GM13976 (cell line): Measurements from ENCODE around the gene ABL2.
"Not testable (repeated sequence)": the region's sequence is repeated elsewhere in the genome, so short reads cannot be mapped to it uniquely, and the experiment has no call there.

Experiments used
- DNase-seq: peaks from one replicate; pipeline ENCODE4 v3.0.0; 2012; ENCODE audit warnings: low spot score
- CTCF ChIP-seq: IDR thresholded peaks from 2 replicates; pipeline ENCODE4 v1.5.1; 2012; ENCODE audit warnings: borderline replicate concordance, mild to moderate bottlenecking; ENCODE audit not compliant: insufficient read depth; ENCODE audit errors: extremely low read depth, missing control alignments, control extremely low read depth
- in situ Hi-C: fragments of 300-500 bp; cut with MboI; formaldehyde crosslinking; loops from one replicate; pipeline ENCODE4 v1.12.0; 2022; ENCODE audit warnings: low sequenced_read_pairs, mixed read lengths, inconsistent platforms; ENCODE audit not compliant: unreplicated experiment

The ABL2 gene

DNA sequence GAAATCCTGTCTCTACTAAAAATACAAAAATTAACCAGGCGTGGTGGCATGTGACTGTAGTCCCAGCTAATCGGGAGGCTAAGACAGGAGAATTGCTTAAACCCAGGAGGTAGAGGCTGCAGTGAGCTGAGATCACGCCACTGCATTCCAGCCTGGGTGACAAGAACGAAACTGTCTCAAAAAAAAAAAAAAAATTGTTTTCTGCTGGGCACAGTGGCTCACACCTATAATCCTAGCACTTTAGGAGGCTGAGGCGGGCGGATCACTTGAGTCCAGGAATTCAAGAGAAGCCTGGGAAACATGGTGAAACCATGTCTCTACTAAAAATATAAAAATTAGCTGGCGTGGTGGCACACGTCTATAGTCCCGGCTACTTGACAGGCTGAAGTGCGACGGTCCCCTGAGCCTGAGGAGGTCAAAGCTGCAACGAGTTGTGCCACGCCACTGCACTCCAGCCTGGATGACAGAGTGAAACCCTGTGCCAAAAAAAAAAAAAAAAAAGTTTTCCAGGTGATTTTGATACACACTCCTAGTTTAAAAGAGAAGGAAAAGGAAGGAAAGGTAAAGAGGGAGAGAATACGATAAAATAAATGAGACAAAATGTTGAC lies 31.7 kb downstream of the ABL2 start:
- no peak for DNase-seq
- in situ Hi-C loops, result no loop called here
- no peak for TF ChIP-seq CTCF

GRCh38 chr1:179195857-179196256 lies 33.6 kb downstream of the ABL2 start:
- DNase-seq, in situ Hi-C loops: not testable (repeated sequence)

DNA sequence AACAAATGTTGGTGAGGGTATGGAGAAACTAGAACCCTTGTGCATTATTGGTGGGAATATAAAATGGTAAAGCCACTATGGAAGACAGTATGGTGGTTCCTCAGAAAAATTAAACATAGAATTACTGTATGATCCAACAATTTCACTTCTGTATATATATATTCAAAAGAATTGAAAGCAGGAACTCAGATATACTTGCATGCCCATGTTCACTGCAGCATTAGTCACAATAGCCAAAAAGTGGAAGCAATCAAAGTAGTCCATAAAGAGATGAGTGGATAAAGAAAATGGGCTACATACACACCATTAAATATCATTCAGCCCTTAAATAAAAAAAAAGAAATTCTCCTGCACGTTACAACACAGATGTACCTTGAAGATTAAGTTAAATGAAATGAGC lies 34.1 kb downstream of the ABL2 start:
- TF ChIP-seq CTCF, result no peak
- in situ Hi-C loops, result no loop called here
- DNase-seq, result no peak

DNA sequence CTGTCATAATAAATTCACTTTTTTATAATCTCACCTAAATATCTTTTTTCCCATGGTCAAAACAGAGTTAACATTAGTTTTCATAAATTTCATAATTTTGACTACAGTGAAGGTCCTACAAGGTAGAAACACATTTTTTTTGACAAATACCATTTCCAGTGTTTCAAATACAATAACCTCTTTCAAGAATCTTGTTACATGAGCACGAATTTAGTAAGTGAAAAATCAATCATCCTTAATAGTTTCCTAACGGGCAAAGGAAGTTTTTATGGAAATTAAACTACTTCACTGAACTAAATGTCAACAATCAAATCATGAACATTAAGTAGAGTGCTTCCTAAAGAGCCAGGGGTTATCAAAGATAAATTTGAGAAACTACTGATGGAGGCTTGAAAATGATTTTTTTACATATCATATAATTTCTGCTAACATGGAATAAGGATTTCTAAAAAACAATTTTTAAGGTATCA lies 35.4 kb downstream of the ABL2 start:
- TF ChIP-seq CTCF, result no peak
- DNase-seq, result no peak
- in situ Hi-C loops, result no loop called here

GRCh38 chr1:179190861-179191260 lies 38.6 kb downstream of the ABL2 start:
- no peak for DNase-seq
- in situ Hi-C loops, result no loop called here

DNA sequence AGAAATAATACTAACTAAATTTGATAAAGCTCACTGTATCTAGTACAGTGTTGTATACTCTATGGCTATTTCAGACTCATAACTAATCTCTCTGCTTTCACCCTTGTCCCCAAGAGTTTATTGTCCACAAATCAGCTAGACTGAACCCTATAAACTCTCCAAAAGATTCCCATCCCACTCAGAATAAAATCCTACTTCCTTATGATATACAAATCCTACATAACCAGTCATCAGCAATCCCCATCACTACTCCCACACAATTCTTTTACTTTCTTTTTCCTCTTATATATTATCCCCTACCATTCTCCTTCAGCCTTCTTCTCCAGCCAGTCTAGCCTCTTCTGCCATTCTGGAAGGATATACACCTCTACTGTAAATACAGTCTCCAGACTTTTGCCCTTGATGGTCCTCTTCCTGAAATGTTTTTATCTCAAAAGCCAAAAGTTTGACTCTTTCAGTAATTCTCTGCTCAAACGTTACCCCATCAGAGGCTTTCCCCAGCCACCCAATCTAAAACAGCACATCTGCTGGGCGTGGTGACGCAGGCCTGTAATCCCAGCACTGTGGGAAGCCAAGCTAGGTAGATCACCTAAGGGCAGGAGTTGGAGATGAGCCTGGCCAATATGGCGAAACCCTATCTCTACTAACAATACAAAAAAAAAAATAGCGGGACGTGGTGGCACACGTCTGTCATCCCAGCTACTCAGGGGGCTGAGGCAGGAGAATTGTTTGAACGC lies 41.6 kb downstream of the ABL2 start:
- DNase-seq, result no peak
- in situ Hi-C loops, result no loop called here
- TF ChIP-seq CTCF, result no peak

More at GRCh38 chr1:179190861-179191260, 38.6 kb downstream of the ABL2 start:
- no peak for TF ChIP-seq CTCF

- in situ Hi-C loops, result no loop called here
- no peak for DNase-seq
- TF ChIP-seq CTCF, result no peak
Measured at GRCh38 chr1:179187043-179187442, 42.4 kb downstream of the ABL2 start.
